ENCODE measurements around the gene LCLAT1.

DNA sequence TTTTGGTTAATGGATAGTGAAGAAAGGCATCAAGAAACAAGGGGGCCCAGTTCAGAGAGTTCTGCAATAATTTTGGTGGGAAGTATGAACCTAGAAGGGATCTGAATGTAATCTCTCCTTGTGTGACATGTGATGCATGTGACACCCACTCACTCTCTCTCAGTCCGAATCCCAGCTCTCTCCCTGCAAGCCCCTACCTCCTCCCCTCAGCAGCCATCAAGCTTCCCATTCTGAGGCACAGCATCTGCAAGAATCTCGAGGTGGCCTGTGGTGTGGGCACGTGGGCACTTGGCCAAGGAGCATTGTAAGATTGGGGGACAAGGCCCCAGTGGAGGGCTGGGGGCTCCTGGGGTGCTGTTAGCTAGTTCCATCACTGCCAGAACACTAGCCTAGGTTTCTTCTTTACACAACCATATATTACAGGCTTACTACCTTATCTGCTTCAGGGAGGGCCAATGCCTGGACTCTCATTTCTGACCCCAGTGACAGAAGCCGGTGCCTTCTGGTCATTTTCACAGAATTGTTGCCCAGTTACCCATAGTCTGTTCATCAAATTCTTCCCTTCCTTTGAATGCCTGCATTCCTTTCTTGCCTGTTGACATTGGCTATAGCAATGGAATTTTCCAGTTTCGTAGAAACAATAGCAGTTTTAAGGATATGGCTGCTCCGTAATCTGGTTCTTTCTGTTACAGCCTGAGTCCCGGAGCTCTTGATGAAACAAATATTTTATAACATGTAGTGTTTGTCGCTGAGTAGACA lies 13.3 kb upstream of the LCLAT1 start:
- TF ChIP-seq, protein P1, sequence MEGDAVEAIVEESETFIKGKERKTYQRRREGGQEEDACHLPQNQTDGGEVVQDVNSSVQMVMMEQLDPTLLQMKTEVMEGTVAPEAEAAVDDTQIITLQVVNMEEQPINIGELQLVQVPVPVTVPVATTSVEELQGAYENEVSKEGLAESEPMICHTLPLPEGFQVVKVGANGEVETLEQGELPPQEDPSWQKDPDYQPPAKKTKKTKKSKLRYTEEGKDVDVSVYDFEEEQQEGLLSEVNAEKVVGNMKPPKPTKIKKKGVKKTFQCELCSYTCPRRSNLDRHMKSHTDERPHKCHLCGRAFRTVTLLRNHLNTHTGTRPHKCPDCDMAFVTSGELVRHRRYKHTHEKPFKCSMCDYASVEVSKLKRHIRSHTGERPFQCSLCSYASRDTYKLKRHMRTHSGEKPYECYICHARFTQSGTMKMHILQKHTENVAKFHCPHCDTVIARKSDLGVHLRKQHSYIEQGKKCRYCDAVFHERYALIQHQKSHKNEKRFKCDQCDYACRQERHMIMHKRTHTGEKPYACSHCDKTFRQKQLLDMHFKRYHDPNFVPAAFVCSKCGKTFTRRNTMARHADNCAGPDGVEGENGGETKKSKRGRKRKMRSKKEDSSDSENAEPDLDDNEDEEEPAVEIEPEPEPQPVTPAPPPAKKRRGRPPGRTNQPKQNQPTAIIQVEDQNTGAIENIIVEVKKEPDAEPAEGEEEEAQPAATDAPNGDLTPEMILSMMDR (IDR thresholded peaks at IDR 0.05; ENCODE audit: insufficient read depth, low read length, poor library complexity, severe bottlenecking) = no peak
- no peak for TF ChIP-seq EZH2phosphoT487 (conservative IDR thresholded peaks at IDR 0.05; ENCODE audit: low read length)
